Skeletal muscle tissue (tissue), 4 donors: Measurements from ENCODE around the gene GRAP2. TPM values are rescaled to one million over a fixed set of nuclear protein-coding genes. Genes with fewer than 3 reads are reported as not detected.
"Not testable (repeated sequence)": the region's sequence is repeated elsewhere in the genome, so short reads cannot be mapped to it uniquely, and the experiment has no call there.

Experiments
- H3K27ac ChIP-seq: one replicate; pipeline ENCODE4 v1.7.0; 2013; ENCODE audit warnings: mild to moderate bottlenecking, low read depth, low read length, inconsistent platforms
- H3K27me3 ChIP-seq, 3 donors: one replicate each; pipeline ENCODE4 v1.7.0; 2013; ENCODE audit warnings: low read length in 3 of 3; ENCODE audit not compliant: control insufficient read depth in 3 of 3, insufficient read depth in 3 of 3
- H3K36me3 ChIP-seq, 3 donors: one replicate each; pipeline ENCODE4 v1.7.0; 2013; ENCODE audit warnings: low read length in 3 of 3; ENCODE audit not compliant: control insufficient read depth in 3 of 3, insufficient read depth in 3 of 3
- H3K4me1 ChIP-seq, 3 donors: one replicate each; pipeline ENCODE4 v1.7.0; 2013; ENCODE audit warnings: low read length in 3 of 3, mild to moderate bottlenecking in 3 of 3; ENCODE audit not compliant: control insufficient read depth in 3 of 3, insufficient read depth in 3 of 3
- H3K4me3 ChIP-seq, 3 donors: one replicate each; pipeline ENCODE4 v1.7.0; 2013; ENCODE audit warnings: low read length in 3 of 3
- H3K9ac ChIP-seq, 3 donors: one replicate each; pipeline ENCODE4 v1.7.0; 2013; ENCODE audit warnings: low read length in 3 of 3, mild to moderate bottlenecking in 3 of 3, moderate library complexity in 2 of 3, low read depth in 1 of 3
- H3K9me3 ChIP-seq, 3 donors: one replicate each; pipeline ENCODE4 v1.7.0; 2013; ENCODE audit warnings: low read length in 3 of 3; ENCODE audit not compliant: control insufficient read depth in 3 of 3
- total RNA-seq: library from RNA; depleted of rRNA; stranded (reverse); fragments of >200 nt; gene quantifications from one replicate; pipeline ENCODE4 v1.2.3, GENCODE V29; 2014
- donor health status: Osteomylitis.

The GRAP2 gene
- total RNA-seq: under 0.01 TPM

- H3K4me1 ChIP-seq: no peaks in the 10 kb centered on the region
- no peaks in the 10 kb centered on the region for H3K9me3 ChIP-seq
- H3K27ac ChIP-seq: no peak within 1 kb of the TSS
- H3K9ac ChIP-seq: no peak within 1 kb of the TSS
- H3K36me3 ChIP-seq: no peaks in the 10 kb centered on the region
- peaks cover 0 to 2% (median 0%) of the 10 kb centered on the region in 3 donors for H3K27me3 ChIP-seq
- H3K4me3 ChIP-seq: no peak within 1 kb of the TSS
These were observed at the start of gene GRAP2 for GRCh38 chr22:39900306-39901227. Gene GRAP2, plus strand, starts transcription at chr22:39901084. Its CDS starts 46,023 bp downstream, at chr22:39947107.

GRCh38 chr22:39851606-39852315 is 49.1 kb upstream of the GRAP2 start:
- no peaks in the 10 kb centered on the region for H3K4me1 ChIP-seq
- H3K27ac ChIP-seq: no peak overlapping the region
- no peak overlapping the region for H3K9ac ChIP-seq
- no peaks in the 10 kb centered on the region for H3K9me3 ChIP-seq
- H3K36me3 ChIP-seq: no peaks in the 10 kb centered on the region
- H3K27me3 ChIP-seq: peaks cover 0 to 4% (median 2%) of the 10 kb centered on the region in 3 donors
- H3K4me3 ChIP-seq: no peak overlapping the region

- H3K27me3 ChIP-seq: peaks cover 0 to 4% (median 2%) of the 10 kb centered on the region in 3 donors
- no peaks in the 10 kb centered on the region for H3K9me3 ChIP-seq
- no peak overlapping the region for H3K4me3 ChIP-seq
- H3K4me1 ChIP-seq: no peaks in the 10 kb centered on the region
- H3K9ac ChIP-seq: no peak overlapping the region
- H3K36me3 ChIP-seq: no peaks in the 10 kb centered on the region
- H3K27ac ChIP-seq: no peak overlapping the region
These were observed 48.1 kb upstream of the GRAP2 start for GRCh38 chr22:39852799-39853198.

GRCh38 chr22:39856588-39856987 is 44.3 kb upstream of the GRAP2 start:
- Histone ChIP-seq H3K9ac (no peak overlapping the region), H3K4me1 (no peaks in the 10 kb centered on the region), H3K4me3 (no peak overlapping the region), H3K36me3 (no peaks in the 10 kb centered on the region), H3K27ac (no peak overlapping the region), H3K27me3 (peaks cover 0 to 5% (median 4%) of the 10 kb centered on the region in 3 donors), H3K9me3 (no peaks in the 10 kb centered on the region)

- no peaks in the 10 kb centered on the region for H3K9me3 ChIP-seq
- H3K36me3 ChIP-seq: no peaks in the 10 kb centered on the region
- peaks cover 0 to 11% (median 6%) of the 10 kb centered on the region in 3 donors for H3K27me3 ChIP-seq
- no peaks in the 10 kb centered on the region for H3K4me1 ChIP-seq
- H3K9ac ChIP-seq: no peak overlapping the region
- H3K4me3 ChIP-seq: no peak overlapping the region
- no peak overlapping the region for H3K27ac ChIP-seq
These were observed 40.8 kb upstream of the GRAP2 start for GRCh38 chr22:39859903-39860588.

GRCh38 chr22:39868741-39869140 is 32.1 kb upstream of the GRAP2 start:
- Histone ChIP-seq H3K36me3 (no peaks in the 10 kb centered on the region), H3K27me3 (peaks cover 4 to 6% (median 5%) of the 10 kb centered on the region in 3 donors)

GRCh38 chr22:39869797-39870196 is 31.1 kb upstream of the GRAP2 start:
- not testable (repeated sequence) for H3K27me3 ChIP-seq, H3K36me3 ChIP-seq, H3K4me3 ChIP-seq, H3K4me1 ChIP-seq, H3K9me3 ChIP-seq, H3K9ac ChIP-seq, H3K27ac ChIP-seq

More at GRCh38 chr22:39868741-39869140, 32.1 kb upstream of the GRAP2 start:
- H3K27ac ChIP-seq: no peak overlapping the region
- no peak overlapping the region for H3K9ac ChIP-seq
- H3K4me3 ChIP-seq: no peak overlapping the region
- no peaks in the 10 kb centered on the region for H3K9me3 ChIP-seq
- H3K4me1 ChIP-seq: no peaks in the 10 kb centered on the region

- no peak overlapping the region for H3K9ac ChIP-seq
- peaks cover 0 to 3% (median 2%) of the 10 kb centered on the region in 3 donors for H3K27me3 ChIP-seq
- H3K4me1 ChIP-seq: no peaks in the 10 kb centered on the region
- H3K36me3 ChIP-seq: no peaks in the 10 kb centered on the region
- no peak overlapping the region for H3K27ac ChIP-seq
- no peak overlapping the region for H3K4me3 ChIP-seq
- H3K9me3 ChIP-seq: no peaks in the 10 kb centered on the region
These were observed 29.7 kb upstream of the GRAP2 start for GRCh38 chr22:39871008-39871798.

- no peaks in the 10 kb centered on the region for H3K36me3 ChIP-seq
- H3K9me3 ChIP-seq: no peaks in the 10 kb centered on the region
- H3K27me3 ChIP-seq: peaks cover 0 to 2% (median 0%) of the 10 kb centered on the region in 3 donors
- H3K4me3 ChIP-seq: no peak overlapping the region
- H3K27ac ChIP-seq: no peak overlapping the region
- no peak overlapping the region for H3K9ac ChIP-seq
- no peaks in the 10 kb centered on the region for H3K4me1 ChIP-seq
These were observed 28.3 kb upstream of the GRAP2 start for GRCh38 chr22:39872548-39872947.
